Measurements from ENCODE around the gene MYO1B.
A peak's percentile ranks its signal among the peaks of the same experiment; 100 is the strongest.

MYO1B gene

DNA sequence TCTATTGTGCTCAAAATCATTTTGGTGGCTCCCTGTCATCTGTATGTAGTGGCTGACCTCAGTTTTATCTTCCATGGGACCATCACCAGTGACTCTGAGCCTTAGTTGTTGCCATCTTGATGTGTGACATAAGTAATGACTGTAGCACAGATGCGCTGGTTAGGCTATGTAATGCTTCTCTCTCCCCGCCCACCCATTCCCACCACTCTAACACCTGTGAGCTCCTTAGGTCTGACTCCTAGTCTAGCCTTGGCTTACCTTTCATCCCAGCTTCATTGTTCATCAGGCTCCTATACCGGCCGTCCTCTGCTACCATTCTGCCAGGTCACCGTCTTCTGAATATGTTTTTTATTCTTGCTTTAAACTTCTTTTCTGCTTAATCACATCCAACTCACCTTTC lies 17.2 kb downstream of the MYO1B start:
- DNase-seq (ENCODE audit: low read depth, low spot score) = no peak
- H3K4me3 ChIP-seq (ENCODE audit: low read depth, low read length) = no peak overlapping the region
- no peak for TF ChIP-seq CTCF (IDR thresholded peaks at IDR 0.05; ENCODE audit: low read depth, low read length)
- in situ Hi-C loops (cut with HindIII; ENCODE audit: low sequenced_read_pairs) = no loop called here

DNA sequence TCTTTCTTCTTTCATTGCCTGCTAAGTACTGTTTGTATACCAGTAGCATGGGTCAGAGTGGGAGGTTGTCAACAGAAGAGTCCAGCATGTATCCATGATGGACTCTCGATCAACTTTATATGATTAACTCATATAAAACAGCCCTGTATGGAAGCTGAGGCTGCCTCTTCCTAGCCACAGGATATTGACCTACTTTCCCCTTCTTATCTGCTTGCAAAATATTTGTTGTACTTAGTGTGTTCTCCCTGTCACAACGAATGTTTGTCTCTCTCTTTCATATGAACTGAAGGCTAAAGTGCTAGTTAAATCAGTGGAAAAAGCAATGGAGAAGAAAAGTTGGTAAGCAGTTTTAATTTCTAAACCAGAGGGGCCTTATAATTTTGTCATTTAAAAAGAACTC lies 17.8 kb downstream of the MYO1B start:
- TF ChIP-seq CTCF (IDR thresholded peaks at IDR 0.05; ENCODE audit: low read depth, low read length) = no peak
- no peak for DNase-seq (ENCODE audit: low read depth, low spot score)
- no peak overlapping the region for H3K4me3 ChIP-seq (ENCODE audit: low read depth, low read length)
- in situ Hi-C loops (cut with HindIII; ENCODE audit: low sequenced_read_pairs) = no loop called here

DNA sequence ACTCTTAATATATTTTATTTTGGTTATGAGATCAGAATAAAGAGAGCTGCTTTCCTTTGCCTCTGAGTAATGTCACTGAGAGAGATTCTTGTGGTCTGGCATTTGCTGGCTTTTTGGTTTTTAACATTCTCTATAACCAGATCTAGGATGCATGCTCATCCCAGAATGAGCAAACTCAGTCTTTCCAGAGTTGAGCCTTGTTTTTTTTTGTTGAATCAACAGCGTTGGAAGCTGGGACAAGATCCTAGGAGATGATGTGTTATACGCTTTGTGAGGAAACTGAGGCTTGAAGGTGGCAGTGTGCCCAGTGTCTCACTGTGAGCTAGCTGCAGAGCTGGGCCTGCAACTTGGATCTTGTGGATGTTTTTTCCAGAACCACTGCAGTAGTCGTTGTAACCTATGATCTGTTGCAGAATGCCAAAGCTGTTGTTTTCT lies 19.5 kb downstream of the MYO1B start:
- in situ Hi-C loops (cut with HindIII; ENCODE audit: low sequenced_read_pairs) = no loop called here

DNA sequence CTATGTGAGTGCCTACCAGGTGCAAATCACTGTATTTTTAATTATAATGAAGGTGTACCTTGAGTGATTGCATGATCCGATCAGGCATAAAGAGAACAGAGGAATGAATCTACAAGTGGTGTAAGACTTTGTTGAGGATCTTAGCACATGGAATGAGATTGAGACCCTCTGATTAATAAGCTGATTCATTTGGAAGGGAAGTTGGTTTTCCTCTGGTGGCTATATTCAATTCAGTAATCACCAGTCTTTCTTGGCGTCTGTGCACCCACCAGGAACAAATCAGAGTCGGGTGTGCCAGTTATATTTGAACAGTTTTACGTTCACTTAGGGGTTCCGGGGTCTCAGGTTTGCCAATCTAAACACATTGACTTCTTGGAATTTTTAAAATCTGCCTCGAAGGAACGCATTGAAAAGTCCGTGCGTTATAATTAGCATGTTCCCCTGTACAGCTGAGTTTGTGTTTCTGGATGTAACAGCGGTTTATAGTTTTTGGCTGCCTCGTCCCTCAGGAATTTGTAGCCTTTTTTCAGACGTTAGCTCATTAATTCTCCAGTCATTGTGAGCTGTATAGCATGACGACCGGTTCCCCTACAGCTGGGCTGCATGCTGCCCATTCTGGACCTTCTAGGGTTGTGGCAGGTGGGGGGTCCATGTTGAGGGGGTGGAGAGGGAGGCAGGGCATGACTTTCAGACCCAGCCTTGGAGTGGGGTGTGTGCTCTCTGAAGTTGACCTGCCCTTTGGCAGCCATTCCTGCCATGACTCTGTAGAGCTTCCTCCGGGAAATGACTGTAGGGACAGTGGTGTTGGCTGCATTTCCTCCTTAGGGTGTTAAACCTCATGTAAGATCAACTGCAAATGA lies 20.3 kb downstream of the MYO1B start:
- no peak overlapping the region for H3K4me3 ChIP-seq (ENCODE audit: low read depth, low read length)
- TF ChIP-seq CTCF (IDR thresholded peaks at IDR 0.05; ENCODE audit: low read depth, low read length) = no peak
- DNase-seq (ENCODE audit: low read depth, low spot score) = peak; percentile 79
- in situ Hi-C loops (cut with HindIII; ENCODE audit: low sequenced_read_pairs) = no loop called here

More for the DNA sequence above, 19.5 kb downstream of the MYO1B start:
- no peak for TF ChIP-seq CTCF (IDR thresholded peaks at IDR 0.05; ENCODE audit: low read depth, low read length)
- no peak overlapping the region for H3K4me3 ChIP-seq (ENCODE audit: low read depth, low read length)
- peak; percentile 91 for DNase-seq (ENCODE audit: low read depth, low spot score)

DNA sequence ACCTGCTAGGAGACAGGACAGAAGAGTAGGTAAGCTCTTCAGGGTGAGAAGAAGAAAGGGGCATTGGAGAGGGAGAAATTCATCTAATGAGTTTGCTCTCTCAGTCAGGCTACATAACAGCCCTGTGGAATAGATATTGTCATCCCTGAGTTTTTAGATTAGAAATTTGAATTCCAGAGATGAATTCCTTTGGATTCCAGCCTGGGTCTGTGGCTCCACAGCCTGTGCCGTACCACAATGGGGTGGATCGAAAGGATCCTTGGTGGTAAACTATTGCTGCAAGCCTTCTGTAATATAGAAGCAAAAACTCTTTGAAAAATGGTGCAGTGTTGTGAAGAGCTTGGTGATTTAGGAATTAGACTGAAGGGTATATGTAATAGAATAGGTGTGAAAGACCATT lies 21.0 kb downstream of the MYO1B start:
- no peak for TF ChIP-seq CTCF (IDR thresholded peaks at IDR 0.05; ENCODE audit: low read depth, low read length)
- H3K4me3 ChIP-seq (ENCODE audit: low read depth, low read length) = no peak overlapping the region
- in situ Hi-C loops (cut with HindIII; ENCODE audit: low sequenced_read_pairs) = no loop called here
- no peak for DNase-seq (ENCODE audit: low read depth, low spot score)

DNA sequence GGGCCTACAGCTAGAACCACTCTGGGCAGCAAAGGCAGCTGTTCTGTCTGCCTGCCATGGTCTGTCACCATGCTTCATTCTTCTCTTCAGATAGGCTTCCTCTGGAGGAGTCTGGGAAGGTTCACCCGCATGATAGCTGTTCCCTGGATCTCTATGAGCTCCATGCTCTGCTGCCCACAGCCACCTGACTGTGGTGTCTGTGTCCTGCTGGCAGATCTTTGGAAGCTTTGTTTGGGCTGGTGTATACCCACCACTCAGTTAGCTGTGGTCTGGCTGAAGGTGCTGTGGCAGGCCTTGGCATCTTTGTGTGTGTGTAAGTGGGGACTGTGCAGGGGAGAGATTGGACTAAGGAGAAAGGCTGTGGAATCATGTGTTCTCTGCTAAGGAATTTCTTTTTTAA lies 23.4 kb downstream of the MYO1B start:
- DNase-seq (ENCODE audit: low read depth, low spot score) = no peak
- in situ Hi-C loops (cut with HindIII; ENCODE audit: low sequenced_read_pairs) = no loop called here

More for the DNA sequence above, 23.4 kb downstream of the MYO1B start:
- H3K4me3 ChIP-seq (ENCODE audit: low read depth, low read length) = no peak overlapping the region
- TF ChIP-seq CTCF (IDR thresholded peaks at IDR 0.05; ENCODE audit: low read depth, low read length) = no peak

Data from astrocyte of the spinal cord (primary cell).